ENCODE results near the gene GNAT3. TPM values are rescaled to one million over a fixed set of nuclear protein-coding genes. Genes with fewer than 3 reads are reported as not detected.

Gene GNAT3
- total RNA-seq, 1 experiment from 2014 or later, result not detected

- Histone ChIP-seq H3K4me2 (ENCODE audit: low read length) (no peak overlapping the region), H3K9me2 (ENCODE audit: insufficient read depth) (no peaks in the 10 kb centered on the region), H3K4me3 (replicated peaks in 1 of 2; ENCODE audit: low read depth in 1 of 2, low read length in 2 of 2) (no peak overlapping the region), H3K36me3 (ENCODE audit: control insufficient read depth in 1 of 2, insufficient read depth in 2 of 2, low read length in 2 of 2) (no peaks in the 10 kb centered on the region), H3K79me2 (ENCODE audit: insufficient read depth, low read length) (no peaks in the 10 kb centered on the region), H3K9ac (ENCODE audit: low read length) (no peak overlapping the region), H3K27me3 (ENCODE audit: insufficient read depth, low read length) (no peaks in the 10 kb centered on the region), H3K4me1 (ENCODE audit: control insufficient read depth in 1 of 2, insufficient read depth in 2 of 2, low read length in 2 of 2) (no peaks in the 10 kb centered on the region), H3K9me3 (ENCODE audit: control insufficient read depth in 1 of 2, insufficient read depth in 1 of 2, low read depth in 1 of 2, low read length in 2 of 2) (no peaks in the 10 kb centered on the region), H2AFZ (ENCODE audit: low read depth, low read length, poor library complexity, severe bottlenecking) (no peak overlapping the region), H4K20me1 (ENCODE audit: insufficient read depth) (no peaks in the 10 kb centered on the region), H3K27ac (ENCODE audit: low read depth, low read length) (no peak overlapping the region)
- ChIA-PET RAD21 (ENCODE audit: low non-redundant PET in 1 of 2, low total read pairs in 2 of 2, uncharacterized antibody in 2 of 2, unreplicated experiment in 2 of 2) (no interaction called here), POLR2A (no interaction called here), CTCF (no interaction called here)
- no peak for ATAC-seq
- intact Hi-C loops (cut with micrococcal nuclease), result no loop called here
- BruUV-seq (replicated peaks), result no TSS peak
- TF ChIP-seq YY1 (IDR thresholded peaks at IDR 0.05; ENCODE audit: extremely low read depth, insufficient replicate concordance, low read depth, low read length), result no peak
- no peak for TF ChIP-seq POLR2AphosphoS5 (IDR thresholded peaks at IDR 0.05; ENCODE audit: low read depth, low read length)
- no peak for TF ChIP-seq ZBTB33 (IDR thresholded peaks at IDR 0.05; ENCODE audit: extremely low read depth, insufficient replicate concordance, low read length)
- no peak for TF ChIP-seq POLR2A (IDR thresholded peaks at IDR 0.05; ENCODE audit: borderline replicate concordance, extremely low read depth, insufficient read depth, insufficient read length)
- TF ChIP-seq ATF3 (IDR thresholded peaks at IDR 0.05), result no peak
- no peak for DNase-seq (ENCODE audit: low read depth, low spot score)
Observed at GRCh38 chr7:80414331-80414730, 97.5 kb downstream of the GNAT3 start.

GRCh38 chr7:80413383-80413945 is 98.4 kb downstream of the GNAT3 start:
- H2AFZ ChIP-seq (ENCODE audit: low read depth, low read length, poor library complexity, severe bottlenecking), result no peak overlapping the region
- H3K27ac ChIP-seq (ENCODE audit: low read depth, low read length), result no peak overlapping the region

More at GRCh38 chr7:80413383-80413945, 98.4 kb downstream of the GNAT3 start:
- Histone ChIP-seq H3K4me3 (replicated peaks in 1 of 2; ENCODE audit: low read depth in 1 of 2, low read length in 2 of 2) (no peak overlapping the region), H3K4me1 (ENCODE audit: control insufficient read depth in 1 of 2, insufficient read depth in 2 of 2, low read length in 2 of 2) (no peaks in the 10 kb centered on the region), H3K79me2 (ENCODE audit: insufficient read depth, low read length) (no peaks in the 10 kb centered on the region), H3K9me3 (ENCODE audit: control insufficient read depth in 1 of 2, insufficient read depth in 1 of 2, low read depth in 1 of 2, low read length in 2 of 2) (no peaks in the 10 kb centered on the region), H3K9ac (ENCODE audit: low read length) (no peak overlapping the region), H4K20me1 (ENCODE audit: insufficient read depth) (no peaks in the 10 kb centered on the region), H3K36me3 (ENCODE audit: control insufficient read depth in 1 of 2, insufficient read depth in 2 of 2, low read length in 2 of 2) (no peaks in the 10 kb centered on the region), H3K27me3 (ENCODE audit: insufficient read depth, low read length) (no peaks in the 10 kb centered on the region), H3K9me2 (ENCODE audit: insufficient read depth) (no peaks in the 10 kb centered on the region), H3K4me2 (ENCODE audit: low read length) (no peak overlapping the region)
- ATAC-seq (no peak), DNase-seq (ENCODE audit: low read depth, low spot score) (no peak)
- intact Hi-C loops (cut with micrococcal nuclease), result no loop called here
- no TSS peak for BruUV-seq (replicated peaks)
- CTCF ChIA-PET, result no interaction called here
- POLR2A ChIA-PET, result no interaction called here
- RAD21 ChIA-PET (ENCODE audit: low non-redundant PET in 1 of 2, low total read pairs in 2 of 2, uncharacterized antibody in 2 of 2, unreplicated experiment in 2 of 2), result no interaction called here
- TF ChIP-seq ZFX (IDR thresholded peaks at IDR 0.05) (no peak), TCF7L2 (IDR thresholded peaks at IDR 0.05; ENCODE audit: borderline replicate concordance, extremely low read depth, insufficient read depth, insufficient read length) (no peak), EGR1 (IDR thresholded peaks at IDR 0.05; ENCODE audit: low read depth) (no peak), MAX (IDR thresholded peaks at IDR 0.05) (no peak), ELF1 (IDR thresholded peaks at IDR 0.05; ENCODE audit: borderline replicate concordance, low read depth) (no peak), ATF3 (IDR thresholded peaks at IDR 0.05) (no peak), YY1 (IDR thresholded peaks at IDR 0.05; ENCODE audit: extremely low read depth, insufficient replicate concordance, low read depth, low read length) (no peak)

Data from HCT116 (cell line).